GM12864 (cell line): ENCODE results near the gene RTBDN.
A peak's percentile ranks its signal among the peaks of the same experiment; 100 is the strongest.

Experiments used
- DNase-seq: peaks from one replicate; pipeline ENCODE4 v3.0.0-alpha.2; 2011; ENCODE audit warnings: low read depth
- H3K4me3 ChIP-seq: 2 replicates; pipeline ENCODE4 v1.5.1; 2011; ENCODE audit warnings: mild to moderate bottlenecking, low read depth, low read length, control low read depth
- CTCF ChIP-seq: IDR thresholded peaks from 2 replicates; pipeline ENCODE4 v1.5.1; 2011; ENCODE audit warnings: low read depth, mild to moderate bottlenecking, moderate library complexity, low read length, control low read depth, inconsistent platforms; ENCODE audit errors: missing control alignments

Gene RTBDN

GRCh38 chr19:12872941-12873890 lies 38.8 kb upstream of the RTBDN start:
- no peak for TF ChIP-seq CTCF
- no peak overlapping the region for H3K4me3 ChIP-seq
- DNase-seq: no peak

- DNase-seq: no peak
- no peak for TF ChIP-seq CTCF
Observed at GRCh38 chr19:12872255-12872654, 37.9 kb upstream of the RTBDN start.

GRCh38 chr19:12871681-12872080 lies 37.3 kb upstream of the RTBDN start:
- DNase-seq: no peak
- no peak overlapping the region for H3K4me3 ChIP-seq
- no peak for TF ChIP-seq CTCF

More at GRCh38 chr19:12872255-12872654, 37.9 kb upstream of the RTBDN start:
- no peak overlapping the region for H3K4me3 ChIP-seq

- no peak for DNase-seq
- H3K4me3 ChIP-seq: no peak overlapping the region
- TF ChIP-seq CTCF: no peak
Observed at GRCh38 chr19:12868540-12869112, 34.2 kb upstream of the RTBDN start.

- DNase-seq: no peak
- H3K4me3 ChIP-seq: peak overlapping the region; percentile 54
- TF ChIP-seq CTCF: no peak
Observed at GRCh38 chr19:12867120-12868099, 33.0 kb upstream of the RTBDN start.

GRCh38 chr19:12866416-12867119 lies 32.2 kb upstream of the RTBDN start:
- H3K4me3 ChIP-seq: no peak overlapping the region
- no peak for TF ChIP-seq CTCF
- DNase-seq: no peak
